CD4-positive, alpha-beta T cell treated with Interleukin-15 for 1 hour (primary cell): ENCODE data around the gene MYO18B.
"Not testable (repeated sequence)": the region's sequence is repeated elsewhere in the genome, so short reads cannot be mapped to it uniquely, and the experiment has no call there.

Experiments used
- DNase-seq: peaks from one replicate; pipeline ENCODE4 v3.0.0-alpha.2; 2020

The MYO18B gene, protein sequence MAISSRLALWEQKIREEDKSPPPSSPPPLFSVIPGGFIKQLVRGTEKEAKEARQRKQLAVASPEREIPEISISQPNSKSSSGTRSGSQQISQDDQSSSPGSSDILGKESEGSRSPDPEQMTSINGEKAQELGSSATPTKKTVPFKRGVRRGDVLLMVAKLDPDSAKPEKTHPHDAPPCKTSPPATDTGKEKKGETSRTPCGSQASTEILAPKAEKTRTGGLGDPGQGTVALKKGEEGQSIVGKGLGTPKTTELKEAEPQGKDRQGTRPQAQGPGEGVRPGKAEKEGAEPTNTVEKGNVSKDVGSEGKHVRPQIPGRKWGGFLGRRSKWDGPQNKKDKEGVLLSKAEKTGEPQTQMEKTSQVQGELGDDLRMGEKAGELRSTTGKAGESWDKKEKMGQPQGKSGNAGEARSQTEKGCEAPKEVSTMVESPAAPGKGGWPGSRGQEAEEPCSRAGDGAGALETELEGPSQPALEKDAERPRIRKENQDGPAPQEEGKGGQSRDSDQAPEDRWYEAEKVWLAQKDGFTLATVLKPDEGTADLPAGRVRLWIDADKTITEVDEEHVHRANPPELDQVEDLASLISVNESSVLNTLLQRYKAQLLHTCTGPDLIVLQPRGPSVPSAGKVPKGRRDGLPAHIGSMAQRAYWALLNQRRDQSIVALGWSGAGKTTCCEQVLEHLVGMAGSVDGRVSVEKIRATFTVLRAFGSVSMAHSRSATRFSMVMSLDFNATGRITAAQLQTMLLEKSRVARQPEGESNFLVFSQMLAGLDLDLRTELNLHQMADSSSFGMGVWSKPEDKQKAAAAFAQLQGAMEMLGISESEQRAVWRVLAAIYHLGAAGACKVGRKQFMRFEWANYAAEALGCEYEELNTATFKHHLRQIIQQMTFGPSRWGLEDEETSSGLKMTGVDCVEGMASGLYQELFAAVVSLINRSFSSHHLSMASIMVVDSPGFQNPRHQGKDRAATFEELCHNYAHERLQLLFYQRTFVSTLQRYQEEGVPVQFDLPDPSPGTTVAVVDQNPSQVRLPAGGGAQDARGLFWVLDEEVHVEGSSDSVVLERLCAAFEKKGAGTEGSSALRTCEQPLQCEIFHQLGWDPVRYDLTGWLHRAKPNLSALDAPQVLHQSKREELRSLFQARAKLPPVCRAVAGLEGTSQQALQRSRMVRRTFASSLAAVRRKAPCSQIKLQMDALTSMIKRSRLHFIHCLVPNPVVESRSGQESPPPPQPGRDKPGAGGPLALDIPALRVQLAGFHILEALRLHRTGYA (N-terminal part only)

DNA sequence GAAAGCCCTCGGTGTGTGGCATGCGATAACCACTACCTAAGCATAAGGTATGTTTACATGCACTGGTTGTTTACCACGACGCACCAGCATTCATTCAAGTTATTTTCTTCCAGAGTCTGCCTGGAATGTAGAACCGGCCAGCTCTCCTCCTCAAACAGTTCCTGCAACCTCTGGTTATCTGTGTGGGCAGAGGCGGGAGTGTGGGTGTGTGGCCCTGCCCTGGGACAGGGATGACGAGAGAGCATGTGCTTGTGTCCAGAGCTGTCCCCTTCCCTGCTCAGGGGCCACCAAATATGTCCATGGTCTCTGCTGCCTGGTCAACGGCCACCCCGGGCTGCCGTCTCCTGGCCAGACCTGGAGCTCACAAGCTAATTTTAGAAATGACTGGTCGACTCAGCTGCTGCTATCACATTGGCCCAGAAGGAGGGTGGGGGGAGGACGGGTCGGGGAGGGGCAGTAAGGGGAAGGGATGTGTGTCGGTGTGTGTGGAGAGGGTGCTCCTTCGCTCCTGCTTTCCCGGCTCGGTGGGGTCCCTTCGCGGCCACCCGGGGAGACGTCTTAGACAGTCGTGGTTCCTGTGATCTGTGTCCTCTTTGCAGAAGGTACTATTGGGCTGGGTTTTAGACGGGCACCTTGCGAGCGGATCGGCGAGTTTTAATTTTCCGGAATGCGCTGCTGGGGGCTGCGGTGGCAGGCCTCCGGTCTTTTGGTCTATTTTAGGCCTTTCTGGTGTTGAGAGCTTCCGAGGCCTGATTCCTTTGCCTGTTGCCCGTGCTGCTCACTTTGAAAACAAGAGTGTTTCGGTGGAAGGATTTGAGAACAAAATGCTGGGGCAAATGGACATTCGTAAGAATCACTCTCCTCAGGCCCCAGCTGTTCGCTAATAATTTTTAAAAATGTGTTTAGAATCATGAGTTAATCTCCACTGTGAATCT is at the start of gene MYO18B:
Gene MYO18B, plus strand, starts transcription at position 497 of the 935 bp plus-strand sequence. CDS start 18,905 bp downstream, outside the sequence.
- DNase-seq = no peak

DNA sequence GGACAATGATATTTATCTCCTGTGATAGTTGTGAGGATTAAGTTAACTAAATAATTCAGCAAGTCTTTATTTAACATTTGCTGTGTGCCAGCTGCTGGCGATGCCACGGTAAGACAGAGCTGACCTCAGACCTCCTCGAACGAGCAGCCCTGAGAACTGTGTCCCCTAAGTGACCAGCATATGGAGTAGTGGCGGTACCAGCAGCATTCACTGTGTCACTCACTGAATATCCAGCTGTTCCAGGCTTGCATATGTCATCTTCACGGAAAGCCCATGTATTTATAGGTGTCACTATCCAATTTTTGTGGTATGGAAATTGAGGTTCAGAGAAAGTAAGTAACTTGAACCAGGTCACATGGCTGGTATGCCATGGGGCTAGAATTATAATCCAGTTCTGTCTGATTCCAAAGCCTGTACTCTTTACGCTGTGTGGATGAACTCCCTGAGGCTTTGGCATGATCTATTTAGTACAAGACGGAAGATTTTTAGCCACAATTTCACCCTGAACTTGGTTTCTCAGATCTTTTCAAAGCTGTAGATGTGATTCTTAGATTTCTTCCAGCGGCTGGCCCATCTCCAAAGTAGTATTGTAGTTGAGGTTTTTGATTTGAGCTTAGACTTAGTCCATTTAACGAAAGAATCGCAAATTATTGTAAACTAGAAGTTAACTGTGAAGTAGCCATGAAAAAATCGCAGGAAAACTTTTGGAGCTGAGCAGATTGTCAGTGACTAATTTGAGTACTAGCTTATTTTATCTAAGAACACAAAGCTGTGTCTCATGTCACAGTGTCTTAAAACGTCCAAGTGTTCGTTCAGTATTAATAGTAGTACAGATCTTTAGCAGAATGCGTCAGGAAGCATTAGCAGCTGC is 49.4 kb upstream of the MYO18B start:
- DNase-seq = no peak

DNA sequence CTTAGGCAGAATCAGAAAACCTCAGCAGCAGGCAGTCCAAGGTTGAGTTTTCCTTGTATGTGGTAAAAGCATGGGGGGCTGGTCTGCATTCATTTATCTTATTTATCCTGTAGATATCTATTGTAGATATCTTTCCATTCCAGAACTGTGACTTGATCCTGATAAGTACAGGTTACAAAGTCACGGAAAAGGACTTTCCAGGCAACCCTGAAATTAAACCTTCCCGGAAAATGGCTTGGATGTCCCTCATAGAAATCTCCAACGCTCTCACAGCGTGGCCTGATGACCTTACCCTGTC is 48.8 kb upstream of the MYO18B start:
- DNase-seq = no peak

DNA sequence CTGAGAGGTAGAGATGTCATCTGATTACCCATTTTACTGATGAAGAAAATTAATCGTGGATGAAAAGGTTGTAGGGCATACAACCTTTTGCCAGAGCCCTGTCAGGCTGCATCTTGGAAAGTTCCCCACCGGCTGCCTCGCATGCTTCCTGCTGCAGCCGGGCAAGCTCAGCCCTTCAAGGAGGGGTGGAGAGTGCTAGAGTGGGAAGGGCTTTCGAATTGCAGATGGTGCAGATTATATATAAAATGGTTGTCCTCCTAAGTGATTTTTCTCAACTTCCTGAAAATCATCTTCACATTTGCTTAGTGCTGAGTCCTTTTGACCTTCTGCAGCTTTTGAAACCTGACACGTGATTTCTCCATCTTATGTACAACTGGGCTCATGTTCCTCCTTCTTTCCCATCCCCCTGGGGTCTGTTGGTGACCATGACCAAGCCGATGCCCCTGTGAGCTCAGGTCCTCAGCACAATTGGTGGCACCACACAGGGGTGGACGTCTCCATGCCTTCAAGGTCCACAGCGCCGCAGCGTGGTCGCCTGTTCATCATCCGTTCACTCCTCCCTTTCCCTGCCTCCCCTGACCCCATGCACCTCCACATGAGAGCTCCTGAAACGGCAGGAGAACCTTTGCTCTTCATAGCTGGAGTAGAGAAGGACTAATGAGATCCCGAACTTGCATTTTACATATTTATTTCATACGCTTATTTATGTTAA is 47.6 kb upstream of the MYO18B start:
- DNase-seq = no peak

GRCh38 chr22:25695146-25695545 is 46.8 kb upstream of the MYO18B start:
- DNase-seq = no peak

GRCh38 chr22:25696763-25697162 is 45.2 kb upstream of the MYO18B start:
- no peak for DNase-seq

GRCh38 chr22:25697181-25697664 is 44.8 kb upstream of the MYO18B start:
- DNase-seq = no peak

GRCh38 chr22:25697978-25698377 is 44.0 kb upstream of the MYO18B start:
- DNase-seq = no peak

DNA sequence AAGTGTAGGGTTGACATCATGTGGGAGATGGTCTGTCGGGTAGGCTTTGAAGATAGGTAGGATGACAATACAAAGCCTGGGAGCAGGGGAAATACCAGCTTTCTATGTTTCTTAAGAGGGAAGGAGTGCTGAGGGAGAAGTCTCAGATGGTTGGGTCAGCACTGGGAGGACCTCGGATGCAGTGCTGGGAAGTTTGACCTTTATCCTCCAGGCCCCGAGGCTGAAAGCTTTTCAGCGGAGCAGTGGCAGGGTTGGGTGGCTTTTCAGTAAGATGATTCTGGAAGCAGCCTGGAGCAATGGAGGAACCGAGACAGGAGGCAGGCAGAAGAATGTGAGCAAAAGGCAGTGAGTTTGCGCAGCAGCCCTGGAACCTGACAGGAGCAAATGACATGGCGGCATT is 43.5 kb upstream of the MYO18B start:
- no peak for DNase-seq

DNA sequence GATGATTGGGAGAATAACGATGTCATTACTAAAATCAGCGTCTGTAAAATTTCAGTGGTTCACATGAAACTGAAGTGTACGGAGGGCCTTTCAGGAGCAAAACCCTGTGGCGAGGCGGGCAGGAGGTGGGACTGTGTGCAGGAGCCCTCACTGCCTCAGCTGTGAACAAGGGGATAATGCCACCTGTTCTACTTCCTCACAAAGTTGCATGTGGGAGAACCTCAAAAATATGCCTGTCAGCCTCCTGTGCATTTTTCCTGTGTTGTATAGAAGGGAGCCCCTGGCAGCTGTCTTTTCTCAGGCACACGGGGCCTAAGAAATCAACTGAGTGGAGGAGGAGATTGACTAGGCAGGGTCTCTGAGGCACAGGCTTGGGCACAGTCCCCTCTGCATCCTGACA is 43.0 kb upstream of the MYO18B start:
- DNase-seq = no peak

GRCh38 chr22:25701056-25701780 is 40.8 kb upstream of the MYO18B start:
- no peak for DNase-seq

GRCh38 chr22:25702040-25702439 is 39.9 kb upstream of the MYO18B start:
- no peak for DNase-seq

DNA sequence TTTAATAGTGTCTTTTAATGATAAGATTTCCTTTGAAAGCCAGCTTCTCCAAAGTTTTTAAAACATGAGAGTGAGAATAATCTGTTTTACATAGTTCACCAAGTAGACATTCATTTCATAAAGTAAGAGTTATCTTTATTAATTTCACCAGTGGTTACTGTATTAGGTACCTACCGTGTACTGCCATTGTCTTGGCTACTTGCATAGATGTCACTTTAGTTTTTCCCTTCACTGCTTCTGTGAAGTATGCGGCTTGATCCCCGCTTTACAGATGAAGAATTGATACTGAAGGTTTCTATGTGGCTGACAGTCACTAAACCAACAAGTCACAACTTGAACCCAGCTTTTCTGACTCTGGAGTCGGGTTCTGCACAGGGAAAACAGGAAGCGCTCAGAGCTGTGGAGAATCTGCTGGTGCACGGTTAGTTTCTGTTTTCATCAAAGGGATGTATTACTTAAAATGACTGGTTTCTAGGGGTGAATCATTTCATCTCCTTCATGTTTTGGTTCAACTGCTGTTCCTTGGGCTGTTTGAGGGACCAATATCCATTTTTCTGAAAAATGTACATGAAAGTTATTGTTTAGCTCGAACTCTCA is 39.3 kb upstream of the MYO18B start:
- DNase-seq = no peak

- no peak for DNase-seq
Observed at GRCh38 chr22:25704701-25705100, 37.3 kb upstream of the MYO18B start.

- no peak for DNase-seq
Observed at GRCh38 chr22:25706197-25706596, 35.8 kb upstream of the MYO18B start.

GRCh38 chr22:25708430-25708829 is 33.6 kb upstream of the MYO18B start:
- DNase-seq = not testable (repeated sequence)

DNA sequence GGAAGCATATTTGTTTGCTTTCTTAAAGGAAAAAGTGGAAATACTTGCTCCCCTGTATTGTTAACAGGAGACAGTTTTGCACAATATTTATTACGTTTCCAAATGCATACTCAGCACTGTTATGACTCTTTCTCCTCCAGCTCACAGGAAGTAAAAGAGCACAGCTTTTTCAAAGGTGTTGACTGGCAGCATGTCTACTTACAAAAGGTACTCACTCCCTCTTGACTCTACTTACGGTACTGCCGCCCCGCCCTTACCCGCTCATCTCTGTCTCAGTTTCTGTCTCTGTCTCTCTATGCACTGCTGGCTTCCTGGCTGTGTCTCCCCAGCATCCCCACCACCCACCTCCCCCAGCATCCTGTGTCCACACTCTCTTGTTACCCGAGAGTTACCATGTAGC is 32.2 kb upstream of the MYO18B start:
- no peak for DNase-seq

DNA sequence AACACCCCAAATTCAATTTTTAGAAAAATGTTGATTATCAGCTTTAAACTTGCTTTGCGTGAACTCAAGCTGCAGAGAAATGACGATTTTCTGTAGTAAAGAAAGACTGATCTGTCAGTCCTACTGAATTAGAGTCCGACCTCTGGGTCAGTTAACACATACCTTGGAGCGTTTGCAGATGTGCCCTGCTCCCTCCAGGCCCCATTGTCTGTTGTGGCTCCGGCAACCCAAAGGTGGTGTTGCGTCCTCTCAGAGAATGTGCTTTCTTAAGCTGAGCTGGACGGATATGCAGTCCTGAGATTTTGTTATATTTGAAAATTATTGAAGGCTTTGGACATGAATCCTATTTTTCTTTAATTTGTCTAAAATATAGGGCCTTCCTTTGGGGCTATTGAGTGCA is 31.5 kb upstream of the MYO18B start:
- no peak for DNase-seq

DNA sequence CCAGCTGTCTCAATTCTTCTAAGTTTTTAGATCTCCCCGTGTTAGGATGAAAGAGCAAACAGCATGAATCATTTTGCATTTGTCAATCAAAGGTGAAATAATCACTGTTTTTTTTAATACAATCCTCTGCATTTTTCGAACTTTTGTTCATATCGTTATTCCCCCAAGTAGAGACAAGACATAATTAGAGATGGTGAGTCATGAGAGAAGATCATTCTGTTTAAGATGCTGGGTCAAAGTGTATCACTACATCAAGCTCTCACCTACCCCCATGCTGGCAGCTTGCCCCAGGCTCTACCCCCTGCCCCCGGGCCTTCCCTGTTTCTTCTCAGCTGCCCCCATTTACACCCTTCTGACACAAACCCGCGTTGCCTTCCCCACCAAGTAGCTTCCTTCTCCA is 30.5 kb upstream of the MYO18B start:
- DNase-seq = no peak
